ENCODE results near the gene CALN1. TPM values are rescaled to one million over a fixed set of nuclear protein-coding genes. Genes with fewer than 3 reads are reported as not detected.
"Not testable (repeated sequence)": the region's sequence is repeated elsewhere in the genome, so short reads cannot be mapped to it uniquely, and the experiment has no call there.

The CALN1 gene
- total RNA-seq, 1 experiment from 2014 or later: not detected

DNA sequence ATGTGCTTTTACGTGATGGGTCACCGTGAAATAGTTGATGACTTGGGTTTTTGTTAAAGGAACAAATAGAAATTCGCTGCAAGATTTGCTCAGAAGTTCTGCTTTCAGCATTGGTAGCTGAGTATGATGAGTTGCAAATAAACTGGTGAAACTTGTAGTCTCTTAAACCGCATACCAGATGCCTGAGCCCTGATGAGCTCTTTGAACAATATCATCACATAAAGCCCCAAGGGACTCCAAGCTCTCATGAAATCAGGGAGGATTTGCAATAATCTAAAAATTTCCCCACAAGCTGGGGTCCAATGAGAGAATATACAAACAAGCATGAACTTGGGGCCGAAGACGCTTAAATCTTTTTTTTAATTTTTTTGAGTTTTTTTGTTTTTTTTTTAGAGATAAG is 312.4 kb downstream of the CALN1 start:
- in situ Hi-C loops (cut with HindIII; ENCODE audit: low pct_unique_long_range_greater_than_20kb, low sequenced_read_pairs): no loop called here
- no peak for DNase-seq (ENCODE audit: low read depth, low spot score)

GRCh38 chr7:72098807-72099580 is 313.1 kb downstream of the CALN1 start:
- in situ Hi-C loops (cut with HindIII; ENCODE audit: low pct_unique_long_range_greater_than_20kb, low sequenced_read_pairs): no loop called here
- DNase-seq (ENCODE audit: low read depth, low spot score): no peak

DNA sequence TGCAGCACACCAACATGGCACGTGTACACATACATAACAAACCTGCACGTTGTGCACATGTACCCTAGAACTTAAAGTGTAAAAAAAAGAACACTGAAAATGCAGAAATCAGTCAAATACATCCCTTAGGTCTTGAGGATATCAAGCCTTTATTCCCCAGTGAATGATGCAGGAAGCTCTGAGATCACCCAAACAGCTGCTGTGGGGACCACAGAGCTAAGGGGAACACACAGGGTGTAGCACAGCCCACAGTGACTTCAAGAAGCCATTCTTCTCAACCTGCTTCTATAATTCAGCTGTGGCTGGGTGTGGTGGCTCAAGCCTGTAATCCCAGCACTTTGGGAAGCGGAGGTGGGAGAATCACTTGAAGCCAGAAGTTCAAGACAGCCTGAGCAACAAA is 314.9 kb downstream of the CALN1 start:
- in situ Hi-C loops (cut with HindIII; ENCODE audit: low pct_unique_long_range_greater_than_20kb, low sequenced_read_pairs): no loop called here
- DNase-seq (ENCODE audit: low read depth, low spot score): no peak

- in situ Hi-C loops (cut with HindIII; ENCODE audit: low pct_unique_long_range_greater_than_20kb, low sequenced_read_pairs): no loop called here
- no peak for DNase-seq (ENCODE audit: low read depth, low spot score)
These were observed 319.4 kb downstream of the CALN1 start for GRCh38 chr7:72092769-72093168.

- in situ Hi-C loops (cut with HindIII; ENCODE audit: low pct_unique_long_range_greater_than_20kb, low sequenced_read_pairs): no loop called here
- no peak for DNase-seq (ENCODE audit: low read depth, low spot score)
These were observed 324.2 kb downstream of the CALN1 start for GRCh38 chr7:72087926-72088325.

DNA sequence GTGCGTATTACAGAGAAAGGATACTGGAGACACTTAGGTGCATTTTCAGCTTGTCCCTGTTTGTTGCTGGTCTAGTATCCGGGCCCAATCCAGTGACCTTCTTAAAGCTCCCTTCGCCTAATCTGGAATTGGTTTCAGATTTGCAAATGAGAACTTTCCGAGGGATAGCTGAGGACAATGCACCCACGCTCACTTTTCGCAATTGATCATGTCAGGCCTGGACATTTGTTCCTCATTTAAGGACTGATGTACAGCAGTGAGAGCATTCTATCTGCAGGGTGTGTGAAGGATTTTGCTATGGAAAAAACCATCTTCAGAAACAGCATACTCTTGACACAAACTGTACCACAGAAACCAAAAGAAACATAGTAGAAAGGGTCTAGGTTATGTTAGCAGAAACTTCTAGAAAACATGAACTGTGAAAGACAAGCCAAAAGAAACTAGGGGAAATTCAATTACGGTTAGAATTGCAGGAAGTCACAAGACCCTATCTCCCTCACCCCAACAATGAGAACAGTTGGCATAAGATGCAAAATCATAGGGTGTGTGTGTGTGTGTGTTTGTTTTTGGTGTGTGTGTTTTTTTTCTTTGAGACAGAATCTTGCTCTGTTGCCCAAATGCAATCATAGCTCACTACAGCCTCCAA is 331.1 kb downstream of the CALN1 start:
- no peak for DNase-seq (ENCODE audit: low read depth, low spot score)
- in situ Hi-C loops (cut with HindIII; ENCODE audit: low pct_unique_long_range_greater_than_20kb, low sequenced_read_pairs): no loop called here

DNA sequence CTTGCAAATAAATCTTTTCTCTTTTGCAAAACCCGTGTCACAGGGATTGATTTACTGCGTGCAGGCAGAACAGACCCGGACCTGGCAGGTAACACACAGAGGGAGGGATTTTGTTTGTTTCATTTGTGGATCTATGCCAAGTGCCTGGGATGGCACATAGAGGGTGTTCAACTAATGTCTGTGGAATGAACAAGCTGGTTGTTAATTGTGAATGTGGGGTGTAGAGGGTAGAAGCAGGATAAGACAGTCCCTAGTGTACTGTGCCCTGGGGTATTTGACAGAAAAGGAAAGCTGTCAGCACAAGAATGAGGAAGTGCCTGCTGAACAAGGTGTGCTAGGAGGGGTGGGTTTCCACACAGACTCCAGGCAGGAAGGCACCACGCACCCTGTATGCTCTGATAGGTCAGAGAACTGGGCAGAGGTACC is 331.8 kb downstream of the CALN1 start:
- in situ Hi-C loops (cut with HindIII; ENCODE audit: low pct_unique_long_range_greater_than_20kb, low sequenced_read_pairs): no loop called here

GRCh38 chr7:72078856-72079255 is 333.3 kb downstream of the CALN1 start:
- in situ Hi-C loops (cut with HindIII; ENCODE audit: low pct_unique_long_range_greater_than_20kb, low sequenced_read_pairs): no loop called here
- no peak for DNase-seq (ENCODE audit: low read depth, low spot score)

More for the DNA sequence above, 331.8 kb downstream of the CALN1 start:
- no peak for DNase-seq (ENCODE audit: low read depth, low spot score)

GRCh38 chr7:72078301-72078700 is 333.8 kb downstream of the CALN1 start:
- in situ Hi-C loops (cut with HindIII; ENCODE audit: low pct_unique_long_range_greater_than_20kb, low sequenced_read_pairs): no loop called here
- no peak for DNase-seq (ENCODE audit: low read depth, low spot score)

- in situ Hi-C loops (cut with HindIII; ENCODE audit: low pct_unique_long_range_greater_than_20kb, low sequenced_read_pairs): no loop called here
- DNase-seq (ENCODE audit: low read depth, low spot score): no peak
These were observed 334.4 kb downstream of the CALN1 start for GRCh38 chr7:72077786-72078185.

DNA sequence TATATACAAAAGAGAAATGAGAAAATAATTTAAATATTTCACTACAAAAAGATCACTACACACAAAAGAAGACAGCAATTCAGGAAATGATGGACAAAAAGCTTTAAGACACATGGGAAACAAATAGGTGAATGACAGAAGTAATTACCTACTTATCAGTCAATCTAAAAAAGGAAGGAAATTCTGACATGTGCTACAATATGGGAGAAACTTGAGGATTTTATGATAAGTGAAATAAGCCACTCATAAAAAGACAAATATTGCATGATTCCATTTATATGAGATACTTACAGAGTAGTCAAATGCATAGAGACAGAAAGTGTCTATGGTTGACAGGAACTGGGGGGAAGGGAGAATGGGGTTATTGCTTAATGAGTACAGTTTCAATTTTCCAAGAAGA is 339.2 kb downstream of the CALN1 start:
- no peak for DNase-seq (ENCODE audit: low read depth, low spot score)
- in situ Hi-C loops (cut with HindIII; ENCODE audit: low pct_unique_long_range_greater_than_20kb, low sequenced_read_pairs): no loop called here

DNA sequence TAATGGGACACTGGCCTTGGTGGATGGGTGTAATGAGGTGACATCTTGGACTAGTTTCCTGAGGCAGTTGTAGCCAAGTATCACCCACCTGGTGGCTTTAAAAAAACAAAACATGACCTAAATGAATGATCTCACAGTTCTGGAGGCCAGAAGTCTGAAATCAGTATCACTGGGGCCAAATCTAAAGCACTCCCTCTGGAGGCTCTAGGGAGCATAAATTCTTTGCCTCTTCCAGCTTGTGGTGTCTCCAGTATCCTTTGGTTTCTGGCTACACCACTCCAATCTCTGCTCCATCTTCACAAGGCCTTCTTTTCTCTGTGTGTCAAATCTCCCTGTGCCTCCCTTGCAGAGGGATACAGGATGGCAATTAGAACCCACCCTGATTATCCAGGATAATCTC is 342.9 kb downstream of the CALN1 start:
- DNase-seq (ENCODE audit: low read depth, low spot score): peak; percentile 45
- in situ Hi-C loops (cut with HindIII; ENCODE audit: low pct_unique_long_range_greater_than_20kb, low sequenced_read_pairs): no loop called here

DNA sequence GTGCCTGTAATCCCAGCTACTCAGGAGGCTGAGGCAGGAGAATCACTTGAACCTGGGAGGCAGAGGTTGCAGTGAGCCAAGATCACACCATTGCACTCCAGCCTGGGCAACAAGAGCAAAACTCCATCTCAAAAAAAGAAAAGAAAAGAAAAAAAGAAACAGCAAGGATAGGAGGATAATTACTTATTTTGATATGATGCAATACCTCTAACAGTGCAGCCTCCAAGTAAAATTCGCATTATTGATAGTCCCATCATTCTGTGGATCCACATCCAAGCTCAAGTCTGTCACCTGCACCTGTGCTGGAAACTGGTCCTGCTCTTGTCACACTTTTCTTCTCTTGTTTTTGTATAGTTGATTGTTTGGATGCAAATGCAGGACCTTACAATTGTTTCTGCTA is 346.4 kb downstream of the CALN1 start:
- in situ Hi-C loops (cut with HindIII; ENCODE audit: low pct_unique_long_range_greater_than_20kb, low sequenced_read_pairs); DNase-seq (ENCODE audit: low read depth, low spot score): not testable (repeated sequence)

DNA sequence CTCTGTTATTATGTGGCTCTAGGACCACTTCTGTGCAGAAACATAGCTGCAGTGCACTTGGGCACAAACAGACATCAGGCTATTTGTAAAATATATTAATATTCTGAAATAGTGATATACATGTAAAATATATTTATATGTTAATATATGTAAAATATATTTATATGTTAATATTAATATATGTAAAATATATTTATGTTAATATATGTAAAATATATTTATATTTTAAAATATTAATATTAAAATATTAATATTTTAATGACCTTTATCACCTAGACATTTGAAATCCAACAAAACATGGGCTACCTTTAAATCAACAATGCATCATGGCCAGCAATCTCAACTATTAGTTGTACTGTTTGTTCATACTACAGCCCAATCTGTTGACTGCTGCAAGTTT is 347.2 kb downstream of the CALN1 start:
- no peak for DNase-seq (ENCODE audit: low read depth, low spot score)
- in situ Hi-C loops (cut with HindIII; ENCODE audit: low pct_unique_long_range_greater_than_20kb, low sequenced_read_pairs): no loop called here

DNA sequence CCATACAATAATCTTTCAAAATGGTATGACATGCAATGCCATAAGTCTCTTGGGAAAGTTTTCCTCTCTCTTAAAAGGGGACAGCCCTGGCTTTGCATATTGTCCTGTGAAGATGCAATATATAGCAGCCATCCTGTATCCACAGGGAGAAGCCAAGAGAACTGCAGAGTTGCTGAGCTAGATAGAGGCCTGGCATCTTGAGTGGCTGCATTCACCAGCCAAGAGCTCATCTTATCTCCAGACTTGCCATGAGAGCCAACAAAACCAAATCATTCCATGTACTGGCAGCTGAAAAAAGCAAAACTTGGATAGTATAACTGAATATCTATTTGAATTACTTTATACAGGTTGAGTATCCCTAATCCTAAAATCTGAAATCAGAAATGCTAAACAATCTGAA is 348.8 kb downstream of the CALN1 start:
- DNase-seq (ENCODE audit: low read depth, low spot score): no peak
- in situ Hi-C loops (cut with HindIII; ENCODE audit: low pct_unique_long_range_greater_than_20kb, low sequenced_read_pairs): no loop called here

DNA sequence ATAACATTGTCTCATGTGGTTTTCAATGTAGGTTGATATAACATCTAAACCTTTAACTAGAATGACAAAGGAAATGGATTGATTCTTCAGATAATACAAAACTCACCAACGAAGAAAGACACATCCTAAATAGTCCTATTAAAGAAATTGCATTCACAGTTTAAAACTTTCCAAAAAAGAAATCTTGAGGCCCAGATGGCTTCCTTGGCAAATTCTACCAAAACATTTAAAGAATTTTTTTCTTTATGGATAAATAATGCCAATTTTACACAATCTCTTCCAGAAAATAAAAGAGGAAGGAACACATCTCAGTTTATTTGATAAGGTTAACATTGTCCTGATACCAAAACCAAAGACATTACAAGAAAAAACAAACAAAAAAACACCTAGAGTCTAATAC is 349.5 kb downstream of the CALN1 start:
- in situ Hi-C loops (cut with HindIII; ENCODE audit: low pct_unique_long_range_greater_than_20kb, low sequenced_read_pairs): no loop called here
- DNase-seq (ENCODE audit: low read depth, low spot score): no peak

- in situ Hi-C loops (cut with HindIII; ENCODE audit: low pct_unique_long_range_greater_than_20kb, low sequenced_read_pairs): no loop called here
- no peak for DNase-seq (ENCODE audit: low read depth, low spot score)
These were observed 352.2 kb downstream of the CALN1 start for GRCh38 chr7:72059925-72060324.

DNA sequence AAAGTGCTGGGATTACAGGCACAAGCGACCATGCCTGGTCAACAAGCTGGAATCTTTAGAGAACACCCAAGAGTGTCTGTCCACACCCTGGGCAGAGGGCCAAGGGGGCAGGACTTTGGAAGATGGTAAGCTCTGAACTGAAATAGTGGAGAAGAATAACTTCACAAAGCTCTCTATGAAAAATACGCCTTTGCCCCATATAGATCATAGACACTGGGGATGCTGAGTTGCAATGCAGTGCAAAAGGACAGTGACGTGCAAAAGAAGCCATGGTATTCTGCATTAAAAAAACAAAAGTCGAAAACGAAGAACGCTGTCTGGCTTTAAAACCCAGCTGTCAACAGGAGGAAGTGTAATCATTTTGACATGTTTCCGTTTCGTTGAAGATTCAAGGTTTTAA is 353.6 kb downstream of the CALN1 start:
- DNase-seq (ENCODE audit: low read depth, low spot score): no peak
- in situ Hi-C loops (cut with HindIII; ENCODE audit: low pct_unique_long_range_greater_than_20kb, low sequenced_read_pairs): no loop called here

DNA sequence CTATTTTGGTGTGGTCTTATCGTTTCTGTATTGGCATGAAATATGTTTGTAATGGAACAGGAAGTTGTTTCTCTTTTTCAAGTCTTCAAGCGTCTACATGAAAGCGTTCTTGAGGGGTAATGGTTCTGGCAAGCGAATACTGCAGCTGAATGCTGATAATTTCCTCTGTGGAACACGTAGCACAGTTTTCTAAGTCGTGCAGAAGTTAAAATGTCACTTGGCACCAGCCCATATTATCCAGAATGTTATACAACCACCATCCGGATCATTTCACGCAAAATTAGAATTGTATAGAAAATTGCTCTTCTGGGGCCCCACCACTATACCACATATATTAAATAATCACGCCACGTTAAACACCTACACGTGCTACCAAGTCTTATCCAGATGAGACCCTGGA is 354.3 kb downstream of the CALN1 start:
- in situ Hi-C loops (cut with HindIII; ENCODE audit: low pct_unique_long_range_greater_than_20kb, low sequenced_read_pairs): no loop called here
- DNase-seq (ENCODE audit: low read depth, low spot score): no peak

Measured in SK-MEL-5 (cell line).